ENCODE results near the gene LMO7.
"Not testable (repeated sequence)": the region's sequence is repeated elsewhere in the genome, so short reads cannot be mapped to it uniquely, and the experiment has no call there.

Gene LMO7

DNA sequence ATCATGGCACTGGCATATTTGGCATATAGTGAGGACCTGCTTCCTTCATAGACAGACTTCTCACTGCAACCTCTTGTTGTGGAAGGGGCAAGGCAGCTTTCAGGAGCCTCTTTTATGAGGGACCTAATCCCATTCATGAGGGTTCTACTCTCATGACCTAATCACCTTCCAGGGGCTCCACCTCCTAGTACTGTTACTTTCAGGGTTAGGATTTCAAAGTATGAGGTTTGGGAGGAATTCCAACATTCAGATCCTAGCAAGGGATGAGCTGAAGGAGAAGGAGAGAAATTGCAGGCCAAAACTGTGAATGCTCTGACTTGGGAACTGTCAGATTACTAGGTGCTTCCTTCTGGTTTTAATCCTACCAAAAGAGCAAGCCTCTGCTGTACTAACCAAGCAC, 87.8 kb downstream of the LMO7 start:
- Histone ChIP-seq H3K36me3 (ENCODE audit: insufficient read depth, low read length) (no peaks in the 10 kb centered on the region), H3K4me3 (ENCODE audit: low read depth in 1 of 2, low read length in 2 of 2) (no peak overlapping the region), H3K4me1 (ENCODE audit: insufficient read depth, low read length) (no peaks in the 10 kb centered on the region), H3K27me3 (ENCODE audit: control insufficient read depth in 1 of 2, insufficient read depth in 2 of 2, low read length in 2 of 2) (no peaks in the 10 kb centered on the region), H3K9me3 (ENCODE audit: low read length) (no peaks in the 10 kb centered on the region), H3K9ac (ENCODE audit: low read length) (no peak overlapping the region), H3K27ac (ENCODE audit: low read depth, low read length) (no peak overlapping the region)

DNA sequence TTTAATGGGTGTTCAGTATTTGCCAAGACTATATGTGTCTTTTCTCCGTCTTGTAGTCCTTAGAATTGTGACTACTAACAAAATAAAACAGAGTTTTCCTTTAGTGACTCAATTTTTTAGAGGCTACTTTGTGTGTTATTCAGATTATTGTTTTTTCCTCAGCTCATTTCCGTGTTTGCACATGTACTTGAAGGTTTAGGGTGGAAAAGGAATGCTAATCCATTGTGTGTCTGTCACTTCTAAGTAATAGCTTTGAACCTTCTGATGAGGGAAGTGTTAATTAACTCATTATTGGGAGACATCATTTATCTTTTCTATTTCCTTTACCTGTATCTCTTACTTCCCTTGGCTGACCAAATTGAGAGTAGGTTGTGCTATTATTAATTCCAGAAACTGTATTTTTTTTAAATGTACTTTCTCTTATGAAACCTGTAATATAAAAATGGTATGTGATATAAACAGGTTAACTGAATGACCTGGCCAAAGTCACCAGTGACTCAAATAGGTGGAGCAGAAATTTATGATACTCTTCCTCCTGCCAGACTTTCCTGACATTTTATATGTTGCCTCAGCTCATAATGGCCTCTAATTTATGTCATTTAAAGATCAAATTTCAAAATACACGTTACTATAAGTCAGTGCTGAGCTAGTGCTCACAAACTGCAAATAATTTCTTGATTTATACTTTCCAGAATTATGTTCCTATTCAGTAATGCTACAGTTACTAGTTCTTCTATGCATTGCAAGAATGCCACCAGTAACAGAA, 88.8 kb downstream of the LMO7 start:
- Histone ChIP-seq H3K9me3 (ENCODE audit: low read length) (no peaks in the 10 kb centered on the region), H3K27me3 (ENCODE audit: control insufficient read depth in 1 of 2, insufficient read depth in 2 of 2, low read length in 2 of 2) (no peaks in the 10 kb centered on the region), H3K36me3 (ENCODE audit: insufficient read depth, low read length) (no peaks in the 10 kb centered on the region), H3K4me3 (ENCODE audit: low read depth in 1 of 2, low read length in 2 of 2) (no peak overlapping the region), H3K4me1 (ENCODE audit: insufficient read depth, low read length) (no peaks in the 10 kb centered on the region), H3K27ac (ENCODE audit: low read depth, low read length) (no peak overlapping the region), H3K9ac (ENCODE audit: low read length) (no peak overlapping the region)

DNA sequence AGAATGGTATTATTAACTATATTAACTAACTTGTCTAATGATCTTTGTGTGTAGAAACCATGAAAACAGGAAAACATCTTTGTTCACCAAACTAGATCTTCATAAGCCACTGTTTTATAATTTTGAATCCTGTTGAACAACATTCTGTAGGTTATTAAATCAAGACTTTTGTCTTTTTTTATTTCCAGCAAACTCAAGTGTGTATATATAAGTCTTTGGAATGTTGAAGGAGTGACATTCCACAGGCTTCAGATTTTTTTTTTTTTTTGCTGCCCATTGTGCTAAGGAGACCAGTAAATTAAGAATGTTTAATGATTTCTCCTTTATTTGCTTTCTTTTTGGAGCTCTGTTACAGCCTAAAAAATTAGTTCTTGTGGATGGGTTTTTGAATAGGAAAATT, 89.6 kb downstream of the LMO7 start:
- H3K27ac ChIP-seq (ENCODE audit: low read depth, low read length): no peak overlapping the region
- H3K4me3 ChIP-seq (ENCODE audit: low read depth in 1 of 2, low read length in 2 of 2): no peak overlapping the region
- no peak overlapping the region for H3K9ac ChIP-seq (ENCODE audit: low read length)
- H3K36me3 ChIP-seq (ENCODE audit: insufficient read depth, low read length): no peaks in the 10 kb centered on the region
- H3K27me3 ChIP-seq (ENCODE audit: control insufficient read depth in 1 of 2, insufficient read depth in 2 of 2, low read length in 2 of 2): no peaks in the 10 kb centered on the region
- no peaks in the 10 kb centered on the region for H3K9me3 ChIP-seq (ENCODE audit: low read length)
- no peaks in the 10 kb centered on the region for H3K4me1 ChIP-seq (ENCODE audit: insufficient read depth, low read length)

DNA sequence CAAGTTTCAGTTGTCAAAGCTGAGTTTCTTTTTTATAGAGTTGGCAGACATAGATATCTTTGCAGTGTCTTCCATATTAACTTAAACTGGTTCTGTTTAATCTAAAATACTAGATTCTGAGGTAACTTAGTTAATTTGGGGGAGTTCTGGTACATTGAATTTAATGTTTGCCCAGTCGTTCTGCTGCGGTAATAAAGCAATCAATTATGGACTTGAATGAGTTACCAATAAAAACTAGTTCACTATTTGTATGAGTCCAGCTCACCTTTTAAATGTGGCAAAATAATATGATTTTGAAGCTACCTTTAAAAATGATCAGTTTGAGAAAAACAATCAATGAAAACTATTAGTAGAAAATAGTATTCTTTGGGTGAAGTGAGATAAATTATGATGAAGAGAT, 90.2 kb downstream of the LMO7 start:
- Histone ChIP-seq H3K4me1 (ENCODE audit: insufficient read depth, low read length) (no peaks in the 10 kb centered on the region), H3K9ac (ENCODE audit: low read length) (no peak overlapping the region), H3K4me3 (ENCODE audit: low read depth in 1 of 2, low read length in 2 of 2) (no peak overlapping the region), H3K27me3 (ENCODE audit: control insufficient read depth in 1 of 2, insufficient read depth in 2 of 2, low read length in 2 of 2) (no peaks in the 10 kb centered on the region), H3K36me3 (ENCODE audit: insufficient read depth, low read length) (no peaks in the 10 kb centered on the region), H3K9me3 (ENCODE audit: low read length) (no peaks in the 10 kb centered on the region), H3K27ac (ENCODE audit: low read depth, low read length) (no peak overlapping the region)

DNA sequence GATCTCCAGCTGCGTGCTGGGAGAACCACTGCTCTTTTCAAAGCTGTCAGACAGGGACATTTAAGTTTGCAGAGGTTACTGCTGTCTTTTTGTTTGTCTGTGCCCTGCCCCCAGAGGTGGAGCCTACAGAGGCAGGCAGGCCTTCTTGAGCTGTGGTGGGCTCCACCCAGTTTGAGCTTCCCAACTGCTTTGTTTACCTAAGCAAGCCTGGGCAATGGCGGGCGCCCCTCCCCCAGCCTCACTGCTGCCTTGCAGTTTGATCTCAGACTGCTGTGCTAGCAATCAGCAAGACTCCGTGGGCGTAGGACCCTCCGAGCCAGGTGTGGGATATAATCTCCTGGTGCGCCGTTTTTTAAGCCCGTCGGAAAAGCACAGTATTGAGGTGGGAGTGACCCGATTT, 97.0 kb downstream of the LMO7 start:
- not testable (repeated sequence) for H3K9me3 ChIP-seq (ENCODE audit: low read length); H3K27ac ChIP-seq (ENCODE audit: low read depth, low read length); H3K9ac ChIP-seq (ENCODE audit: low read length); H3K27me3 ChIP-seq (ENCODE audit: control insufficient read depth in 1 of 2, insufficient read depth in 2 of 2, low read length in 2 of 2); H3K36me3 ChIP-seq (ENCODE audit: insufficient read depth, low read length); H3K4me3 ChIP-seq (ENCODE audit: low read depth in 1 of 2, low read length in 2 of 2); H3K4me1 ChIP-seq (ENCODE audit: insufficient read depth, low read length)

DNA sequence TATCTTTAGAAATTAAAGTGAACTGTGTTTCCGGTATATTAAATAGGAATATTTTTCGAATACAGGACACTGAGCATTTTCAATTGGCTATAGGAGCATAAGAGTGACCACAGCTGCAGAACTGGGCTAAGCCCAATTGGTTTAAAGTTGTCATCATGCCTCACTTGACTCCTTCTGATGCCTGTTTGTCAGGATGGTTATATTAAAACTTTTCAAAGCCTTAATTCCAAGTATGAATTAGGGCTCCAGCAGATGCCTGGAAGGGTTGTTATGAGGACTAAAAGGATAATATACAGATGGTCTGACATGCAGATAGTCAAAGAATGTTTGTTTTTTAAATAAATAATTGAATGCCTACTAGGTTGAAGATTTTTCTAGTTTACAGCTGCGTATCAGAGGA, 100.0 kb downstream of the LMO7 start:
- Histone ChIP-seq H3K4me3 (ENCODE audit: low read depth in 1 of 2, low read length in 2 of 2) (no peak overlapping the region), H3K27ac (ENCODE audit: low read depth, low read length) (no peak overlapping the region), H3K36me3 (ENCODE audit: insufficient read depth, low read length) (no peaks in the 10 kb centered on the region), H3K4me1 (ENCODE audit: insufficient read depth, low read length) (no peaks in the 10 kb centered on the region), H3K9me3 (ENCODE audit: low read length) (no peaks in the 10 kb centered on the region), H3K27me3 (ENCODE audit: control insufficient read depth in 1 of 2, insufficient read depth in 2 of 2, low read length in 2 of 2) (no peaks in the 10 kb centered on the region), H3K9ac (ENCODE audit: low read length) (no peak overlapping the region)

DNA sequence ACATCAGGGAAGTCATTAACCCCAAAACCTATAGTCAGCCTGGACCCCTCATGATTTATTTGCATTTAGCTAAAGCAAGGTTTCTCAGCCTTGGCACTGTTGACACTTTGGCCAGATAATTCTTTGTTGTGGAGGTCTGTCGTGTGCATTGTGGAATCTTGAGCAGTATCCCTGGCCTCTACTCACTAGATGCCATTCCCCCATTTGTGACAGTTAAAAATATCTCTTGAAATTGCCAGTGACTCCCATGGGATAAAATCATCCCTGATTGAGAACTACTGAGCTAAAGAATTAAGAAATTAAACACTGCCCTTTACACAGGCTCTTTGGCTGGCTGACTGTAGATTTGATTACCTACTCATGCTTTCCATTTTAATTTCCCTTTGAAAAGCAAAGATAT, 102.7 kb downstream of the LMO7 start:
- no peaks in the 10 kb centered on the region for H3K27me3 ChIP-seq (ENCODE audit: control insufficient read depth in 1 of 2, insufficient read depth in 2 of 2, low read length in 2 of 2)
- H3K9me3 ChIP-seq (ENCODE audit: low read length): no peaks in the 10 kb centered on the region
- H3K4me3 ChIP-seq (ENCODE audit: low read depth in 1 of 2, low read length in 2 of 2): no peak overlapping the region
- no peak overlapping the region for H3K9ac ChIP-seq (ENCODE audit: low read length)
- H3K36me3 ChIP-seq (ENCODE audit: insufficient read depth, low read length): no peaks in the 10 kb centered on the region
- H3K27ac ChIP-seq (ENCODE audit: low read depth, low read length): no peak overlapping the region
- no peaks in the 10 kb centered on the region for H3K4me1 ChIP-seq (ENCODE audit: insufficient read depth, low read length)

DNA sequence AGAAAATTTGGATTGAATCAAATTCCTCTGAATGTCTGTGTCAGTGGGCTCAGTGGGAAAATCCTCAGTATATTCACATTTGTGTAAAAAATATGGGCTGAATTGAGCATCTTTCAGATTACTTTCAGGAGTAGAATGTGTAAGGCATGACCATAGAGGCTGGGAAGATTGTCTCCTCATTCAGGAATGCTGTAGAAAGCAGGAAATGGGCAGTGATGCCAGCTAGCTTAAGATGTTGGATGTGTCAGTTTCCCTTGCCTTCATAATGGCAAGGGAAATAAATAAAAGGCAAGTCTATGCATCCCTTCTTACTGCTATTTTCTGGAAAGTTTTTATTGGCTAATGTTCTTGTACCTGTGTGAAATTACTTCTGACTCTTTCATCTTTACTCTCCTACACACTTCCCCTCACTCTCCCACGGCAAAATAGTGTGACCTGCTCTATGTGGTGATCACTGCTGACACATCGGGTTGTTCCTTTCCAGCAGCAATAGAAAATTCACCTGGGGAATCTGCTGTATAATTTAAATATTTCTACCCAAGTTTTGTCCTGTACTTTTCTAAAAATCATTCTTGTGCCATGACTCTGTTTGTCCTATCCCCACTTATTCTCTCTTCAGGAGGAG, 103.2 kb downstream of the LMO7 start:
- no peaks in the 10 kb centered on the region for H3K4me1 ChIP-seq (ENCODE audit: insufficient read depth, low read length)
- no peaks in the 10 kb centered on the region for H3K36me3 ChIP-seq (ENCODE audit: insufficient read depth, low read length)
- no peak overlapping the region for H3K27ac ChIP-seq (ENCODE audit: low read depth, low read length)
- H3K9me3 ChIP-seq (ENCODE audit: low read length): no peaks in the 10 kb centered on the region
- no peaks in the 10 kb centered on the region for H3K27me3 ChIP-seq (ENCODE audit: control insufficient read depth in 1 of 2, insufficient read depth in 2 of 2, low read length in 2 of 2)
- no peak overlapping the region for H3K4me3 ChIP-seq (ENCODE audit: low read depth in 1 of 2, low read length in 2 of 2)
- no peak overlapping the region for H3K9ac ChIP-seq (ENCODE audit: low read length)

DNA sequence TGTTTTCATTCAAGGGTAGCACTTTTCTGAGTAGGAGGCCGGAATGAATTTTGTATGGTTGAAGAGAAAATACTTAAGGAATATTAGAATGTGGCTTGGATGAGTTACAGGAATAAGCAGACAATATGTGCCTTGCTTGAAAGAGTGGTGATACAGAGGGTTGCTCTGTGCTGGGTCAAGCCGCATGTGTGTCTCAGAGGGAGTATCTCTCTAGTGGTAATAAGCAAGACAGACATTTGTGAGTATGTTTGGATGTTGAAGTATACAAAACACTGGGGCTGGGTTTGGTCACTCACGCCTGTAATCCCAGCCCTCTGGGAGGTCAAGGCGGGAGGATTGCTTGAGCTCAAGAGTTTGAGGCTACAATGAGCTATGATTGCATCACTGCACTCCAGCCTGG, 103.9 kb downstream of the LMO7 start:
- Histone ChIP-seq H3K4me3 (ENCODE audit: low read depth in 1 of 2, low read length in 2 of 2) (no peak overlapping the region), H3K9me3 (ENCODE audit: low read length) (no peaks in the 10 kb centered on the region), H3K27ac (ENCODE audit: low read depth, low read length) (no peak overlapping the region), H3K27me3 (ENCODE audit: control insufficient read depth in 1 of 2, insufficient read depth in 2 of 2, low read length in 2 of 2) (no peaks in the 10 kb centered on the region), H3K36me3 (ENCODE audit: insufficient read depth, low read length) (no peaks in the 10 kb centered on the region), H3K9ac (ENCODE audit: low read length) (no peak overlapping the region), H3K4me1 (ENCODE audit: insufficient read depth, low read length) (no peaks in the 10 kb centered on the region)

DNA sequence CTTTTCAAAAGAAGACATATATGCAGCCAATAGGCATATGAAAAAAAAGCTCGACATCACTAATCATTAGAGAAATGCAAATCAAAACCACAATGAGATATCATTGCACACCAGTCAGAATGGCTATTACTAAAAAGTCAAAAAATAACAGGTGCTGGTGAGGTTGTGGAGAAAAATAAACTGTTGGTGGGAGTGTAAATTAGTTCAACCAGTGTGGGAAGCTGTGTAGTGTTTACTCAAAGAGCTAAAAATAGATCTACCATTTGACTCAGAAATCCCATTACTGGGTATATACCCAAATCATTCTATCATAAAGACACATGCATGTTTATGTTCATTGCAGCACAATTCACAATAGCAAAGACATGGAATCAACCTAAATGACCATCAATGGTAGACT, 106.9 kb downstream of the LMO7 start:
- H3K27ac ChIP-seq (ENCODE audit: low read depth, low read length); H3K4me3 ChIP-seq (ENCODE audit: low read depth in 1 of 2, low read length in 2 of 2); H3K36me3 ChIP-seq (ENCODE audit: insufficient read depth, low read length); H3K4me1 ChIP-seq (ENCODE audit: insufficient read depth, low read length); H3K9me3 ChIP-seq (ENCODE audit: low read length); H3K9ac ChIP-seq (ENCODE audit: low read length); H3K27me3 ChIP-seq (ENCODE audit: control insufficient read depth in 1 of 2, insufficient read depth in 2 of 2, low read length in 2 of 2): not testable (repeated sequence)

DNA sequence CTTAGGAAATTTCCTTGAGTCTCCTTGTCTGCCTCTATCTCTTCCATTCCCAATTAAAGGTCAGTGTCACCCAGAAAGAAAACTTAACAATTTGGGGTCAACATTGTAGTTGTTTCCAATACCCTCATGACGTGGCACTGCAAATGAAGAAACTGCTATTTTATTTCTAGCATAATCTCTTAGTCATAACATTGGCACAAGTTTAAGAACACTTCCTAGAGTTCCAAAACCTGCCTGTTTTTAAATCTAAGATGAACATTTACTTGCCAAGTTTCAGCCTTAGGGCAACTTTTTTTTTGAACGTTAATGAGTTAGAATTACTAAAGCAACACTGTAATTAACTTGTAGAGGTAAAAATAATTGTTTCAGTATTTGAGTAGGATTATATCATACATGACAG, 108.0 kb downstream of the LMO7 start:
- Histone ChIP-seq H3K27me3 (ENCODE audit: control insufficient read depth in 1 of 2, insufficient read depth in 2 of 2, low read length in 2 of 2) (no peaks in the 10 kb centered on the region), H3K36me3 (ENCODE audit: insufficient read depth, low read length) (no peaks in the 10 kb centered on the region), H3K9ac (ENCODE audit: low read length) (no peak overlapping the region), H3K4me1 (ENCODE audit: insufficient read depth, low read length) (no peaks in the 10 kb centered on the region), H3K27ac (ENCODE audit: low read depth, low read length) (no peak overlapping the region), H3K4me3 (ENCODE audit: low read depth in 1 of 2, low read length in 2 of 2) (no peak overlapping the region), H3K9me3 (ENCODE audit: low read length) (no peaks in the 10 kb centered on the region)

DNA sequence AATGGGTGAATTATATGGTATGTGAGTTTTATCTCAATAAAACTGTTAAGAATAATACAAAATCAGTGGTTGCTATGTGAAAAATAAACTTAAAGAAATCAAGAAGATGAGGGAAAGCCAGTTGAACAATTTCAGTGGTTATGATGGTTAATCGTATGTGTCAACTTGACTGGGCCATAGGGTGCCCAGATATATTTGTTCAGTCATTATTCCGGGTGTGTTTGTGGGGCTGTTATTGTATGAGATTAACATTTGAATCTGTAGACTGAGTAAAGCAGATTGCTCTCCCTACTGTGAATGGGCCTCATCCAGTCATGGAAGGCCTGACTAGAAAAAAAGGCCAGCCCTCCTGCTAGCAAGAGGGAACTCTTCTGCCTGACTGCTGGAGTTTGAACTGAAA, 109.3 kb downstream of the LMO7 start:
- Histone ChIP-seq H3K4me1 (ENCODE audit: insufficient read depth, low read length) (no peaks in the 10 kb centered on the region), H3K4me3 (ENCODE audit: low read depth in 1 of 2, low read length in 2 of 2) (no peak overlapping the region), H3K27me3 (ENCODE audit: control insufficient read depth in 1 of 2, insufficient read depth in 2 of 2, low read length in 2 of 2) (no peaks in the 10 kb centered on the region), H3K9me3 (ENCODE audit: low read length) (no peaks in the 10 kb centered on the region), H3K9ac (ENCODE audit: low read length) (no peak overlapping the region), H3K36me3 (ENCODE audit: insufficient read depth, low read length) (no peaks in the 10 kb centered on the region), H3K27ac (ENCODE audit: low read depth, low read length) (no peak overlapping the region)
